OCI-LY7 (cell line): ENCODE measurements around the gene YARS2. TPM values are rescaled to one million over a fixed set of nuclear protein-coding genes. Genes with fewer than 3 reads are reported as not detected.
"Not testable (repeated sequence)": the region's sequence is repeated elsewhere in the genome, so short reads cannot be mapped to it uniquely, and the experiment has no call there.

Experiments
- BruUV-seq: library from RNA; stranded (reverse); fragments of 400-500 nt; replicated peaks from 2 replicates; lab custom pipeline; 2021; lab: Mats Ljungman, UMichigan
- CTCF ChIA-PET: fragments of 300-600 bp; sonication (Branson Sonifier 250); formaldehyde crosslinking; loops from one replicate; lab custom pipeline; 2022; ENCODE audit warnings: antibody characterized with exemption; ENCODE audit not compliant: unreplicated experiment; lab: Charles Lee
- POLR2A ChIA-PET: fragments of 300-600 bp; sonication (Branson Sonifier 250); formaldehyde crosslinking; loops from one replicate; lab custom pipeline; 2022; ENCODE audit warnings: antibody characterized with exemption; lab: Charles Lee
- DNase-seq: peaks from one replicate; pipeline ENCODE4 v3.0.0-alpha.2; 2015; ENCODE audit warnings: low spot score
- H2AFZ ChIP-seq: fragments of 200-600 bp; sonication (generic), shearing (Covaris generic); 2 replicates; pipeline ENCODE4 v1.6.1; 2014; ENCODE audit warnings: mild to moderate bottlenecking, antibody characterized with exemption, low read length, moderate library complexity
- H3K27ac ChIP-seq: fragments of 200-600 bp; sonication (generic); 2 replicates; pipeline ENCODE4 v1.5.1; 2014; ENCODE audit warnings: mixed run types, low read depth, mild to moderate bottlenecking, moderate library complexity, low read length, inconsistent platforms; ENCODE audit not compliant: poor library complexity, severe bottlenecking
- H3K36me3 ChIP-seq: fragments of 200-600 bp; sonication (generic); 2 replicates; pipeline ENCODE4 v1.6.1; 2014; ENCODE audit warnings: mild to moderate bottlenecking, antibody characterized with exemption, low read length, moderate library complexity, mixed read lengths; ENCODE audit not compliant: insufficient read depth
- H3K4me1 ChIP-seq: fragments of 200-600 bp; sonication (generic); 2 replicates; pipeline ENCODE4 v1.5.1; 2014; ENCODE audit warnings: mild to moderate bottlenecking, low read length; ENCODE audit not compliant: insufficient read depth, poor library complexity, severe bottlenecking
- H3K4me2 ChIP-seq: fragments of 200-600 bp; sonication (generic); 2 replicates; pipeline ENCODE4 v1.6.1; 2014; ENCODE audit warnings: mild to moderate bottlenecking, low read length
- H3K4me3 ChIP-seq: fragments of 200-600 bp; sonication (generic); 2 replicates; pipeline ENCODE4 v1.5.1; 2014; ENCODE audit warnings: mild to moderate bottlenecking, low read depth, low read length; ENCODE audit not compliant: poor library complexity, severe bottlenecking
- H3K79me2 ChIP-seq: fragments of 200-600 bp; sonication (generic); 2 replicates; pipeline ENCODE4 v1.6.1; 2016; ENCODE audit warnings: low read depth, mild to moderate bottlenecking, low read length, moderate library complexity, mixed read lengths; ENCODE audit not compliant: insufficient read depth
- H3K9me2 ChIP-seq: fragments of 200-600 bp; sonication (generic); 2 replicates; pipeline ENCODE4 v1.6.1; 2016; ENCODE audit warnings: mild to moderate bottlenecking, low read length, mixed read lengths; ENCODE audit not compliant: insufficient read depth
- H3K9me3 ChIP-seq: fragments of 200-600 bp; sonication (generic); 2 replicates; pipeline ENCODE4 v1.6.1; 2014; ENCODE audit warnings: mild to moderate bottlenecking, mixed run types, low read length, mixed read lengths
- H4K20me1 ChIP-seq: fragments of 200-600 bp; sonication (generic); 2 replicates; pipeline ENCODE4 v1.6.1; 2014; ENCODE audit warnings: mild to moderate bottlenecking, antibody characterized with exemption, low read length, moderate library complexity, mixed read lengths; ENCODE audit not compliant: insufficient read depth
- EZH2phosphoT487 ChIP-seq: fragments of 200-600 bp; sonication (generic); IDR thresholded peaks from 2 replicates; pipeline ENCODE4 v1.6.1; 2018; ENCODE audit warnings: low read depth, borderline replicate concordance, mild to moderate bottlenecking, mixed run types, antibody characterized with exemption, low read length, moderate library complexity, mixed read lengths
- intact Hi-C: fragments of 100-400 bp; cut with micrococcal nuclease; formaldehyde crosslinking; loops from one replicate; pipeline ENCODE4 v1.10.0; 2022; ENCODE audit not compliant: unreplicated experiment
- total RNA-seq, 2 experiments: library from RNA; depleted of rRNA in 1 of 2; stranded (reverse); fragments of >200 nt in 1 of 2; shearing (Covaris generic) in 1 of 2; gene quantifications; 2 replicates each; pipeline ENCODE4 v1.2.3, GENCODE V29; 2014 to 2022
- TF ChIP-seq, protein P1 (sequence below): fragments of 200-600 bp; sonication (generic); conservative IDR thresholded peaks from 2 replicates; pipeline ENCODE4 v1.5.1; 2014; ENCODE audit warnings: mild to moderate bottlenecking, antibody characterized with exemption, low read length, moderate library complexity, mixed read lengths

Gene YARS2
- total RNA-seq, 2 experiments from 2014 or later, result 31.5 to 42.8 TPM

- TF ChIP-seq, protein P1, sequence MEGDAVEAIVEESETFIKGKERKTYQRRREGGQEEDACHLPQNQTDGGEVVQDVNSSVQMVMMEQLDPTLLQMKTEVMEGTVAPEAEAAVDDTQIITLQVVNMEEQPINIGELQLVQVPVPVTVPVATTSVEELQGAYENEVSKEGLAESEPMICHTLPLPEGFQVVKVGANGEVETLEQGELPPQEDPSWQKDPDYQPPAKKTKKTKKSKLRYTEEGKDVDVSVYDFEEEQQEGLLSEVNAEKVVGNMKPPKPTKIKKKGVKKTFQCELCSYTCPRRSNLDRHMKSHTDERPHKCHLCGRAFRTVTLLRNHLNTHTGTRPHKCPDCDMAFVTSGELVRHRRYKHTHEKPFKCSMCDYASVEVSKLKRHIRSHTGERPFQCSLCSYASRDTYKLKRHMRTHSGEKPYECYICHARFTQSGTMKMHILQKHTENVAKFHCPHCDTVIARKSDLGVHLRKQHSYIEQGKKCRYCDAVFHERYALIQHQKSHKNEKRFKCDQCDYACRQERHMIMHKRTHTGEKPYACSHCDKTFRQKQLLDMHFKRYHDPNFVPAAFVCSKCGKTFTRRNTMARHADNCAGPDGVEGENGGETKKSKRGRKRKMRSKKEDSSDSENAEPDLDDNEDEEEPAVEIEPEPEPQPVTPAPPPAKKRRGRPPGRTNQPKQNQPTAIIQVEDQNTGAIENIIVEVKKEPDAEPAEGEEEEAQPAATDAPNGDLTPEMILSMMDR, result 0 out of 2 replicates have a peak, but pooled peaks have one; percentile 30
- no peak for TF ChIP-seq EZH2phosphoT487
- Histone ChIP-seq H3K9me3 (no peaks in the 10 kb centered on the region), H3K79me2 (no peaks in the 10 kb centered on the region), H4K20me1 (no peaks in the 10 kb centered on the region), H3K4me3 (no peak overlapping the region), H2AFZ (no peak overlapping the region), H3K36me3 (peaks cover 81% of the 10 kb centered on the region), H3K4me1 (no peaks in the 10 kb centered on the region), H3K4me2 (no peak overlapping the region), H3K27ac (no peak overlapping the region), H3K9me2 (no peaks in the 10 kb centered on the region)
- intact Hi-C loops, result no loop called here
- ChIA-PET POLR2A (no interaction called here), CTCF (no interaction called here)
- DNase-seq, result no peak
- no TSS peak for BruUV-seq
Observed at GRCh38 chr12:32727237-32727636, 28.5 kb downstream of the YARS2 start.

- Histone ChIP-seq H3K4me1 (no peaks in the 10 kb centered on the region), H2AFZ (no peak overlapping the region), H3K79me2 (no peaks in the 10 kb centered on the region), H3K9me3 (no peaks in the 10 kb centered on the region), H4K20me1 (no peaks in the 10 kb centered on the region), H3K9me2 (no peaks in the 10 kb centered on the region), H3K4me3 (no peak overlapping the region), H3K4me2 (no peak overlapping the region), H3K36me3 (peaks cover 81% of the 10 kb centered on the region), H3K27ac (no peak overlapping the region)
- CTCF ChIA-PET, result no interaction called here
- intact Hi-C loops, result no loop called here
- no peak for DNase-seq
- TF ChIP-seq, protein P1, result no peak
- TF ChIP-seq EZH2phosphoT487, result no peak
- POLR2A ChIA-PET, result interaction anchor here (1.1 kb wide), 1 partner anchor 27 kb away, joined by 3 read pairs; no protein-coding TSS in a partner anchor
- TSS peak; percentile 16 for BruUV-seq
Observed at GRCh38 chr12:32726286-32726685, 29.4 kb downstream of the YARS2 start.

- H3K4me3 ChIP-seq, DNase-seq, H3K4me1 ChIP-seq, H3K9me3 ChIP-seq, H3K4me2 ChIP-seq, BruUV-seq, H3K79me2 ChIP-seq, H3K27ac ChIP-seq, POLR2A ChIA-PET, CTCF ChIA-PET, H3K9me2 ChIP-seq, H2AFZ ChIP-seq, H4K20me1 ChIP-seq, intact Hi-C loops: not testable (repeated sequence)
- peaks cover 83% of the 10 kb centered on the region for H3K36me3 ChIP-seq
Observed at GRCh38 chr12:32725308-32725707, 30.4 kb downstream of the YARS2 start.
